HG03139 (cell line): ENCODE data around the gene GRAMD1B.

Source experiments
- ATAC-seq: cut with Tn5 transposase; IDR thresholded peaks from one replicate; pipeline ENCODE4 v1.9.1; 2021; ENCODE audit not compliant: unreplicated experiment

The GRAMD1B gene

DNA sequence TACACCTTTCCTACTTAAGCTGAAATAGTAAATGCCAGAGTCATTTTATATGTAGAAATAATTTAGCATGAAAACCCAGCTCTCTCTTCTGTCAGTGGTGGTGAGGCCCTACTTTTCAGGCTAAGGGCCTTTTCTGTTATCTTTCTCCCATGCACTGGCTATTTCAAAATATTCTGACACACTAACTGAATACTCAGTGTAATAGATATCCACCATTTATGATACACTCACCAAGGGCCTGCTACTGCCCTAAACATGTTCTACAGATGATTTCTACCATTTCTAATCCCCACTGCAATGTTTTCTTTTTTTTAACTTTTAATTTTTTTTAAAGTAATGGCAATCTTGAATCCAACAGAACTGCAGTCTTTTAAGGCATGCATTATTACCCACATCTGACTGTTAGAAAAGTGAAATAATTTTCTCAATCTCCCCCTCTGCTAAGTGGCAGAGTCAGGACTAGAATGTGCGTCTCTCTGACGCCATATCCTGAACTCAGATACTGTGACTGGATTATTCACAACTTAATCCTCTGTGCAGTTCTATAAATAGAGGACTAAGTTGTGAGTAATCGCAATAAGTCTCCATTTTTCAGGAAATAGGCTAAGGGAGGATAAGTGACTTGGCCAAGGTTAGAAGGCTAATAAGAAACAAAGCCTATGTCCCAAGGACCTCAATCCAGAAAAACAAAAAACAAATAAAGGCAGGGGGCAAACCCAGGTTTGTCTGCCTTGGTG lies 44.0 kb downstream of the GRAMD1B start:
- no peak for ATAC-seq

DNA sequence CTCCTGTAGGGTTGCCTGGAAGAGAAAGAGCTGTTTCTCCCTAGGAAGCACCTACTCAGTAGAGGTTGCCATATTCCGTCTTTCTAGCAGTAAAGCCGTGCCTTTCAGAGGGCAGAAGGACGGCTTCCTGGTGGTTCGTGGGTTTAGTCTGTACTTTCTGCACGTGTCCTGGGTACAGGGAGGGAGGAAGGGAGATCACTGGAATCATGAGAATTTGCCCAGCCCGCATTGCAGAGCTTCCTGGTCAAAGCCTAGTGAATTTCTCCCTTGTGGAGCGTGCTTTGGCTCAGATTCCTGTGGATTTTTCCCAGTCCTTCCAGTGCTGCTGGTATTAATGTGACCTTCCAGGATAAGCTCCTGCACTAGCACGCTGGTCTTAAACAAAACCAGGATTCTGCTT lies 44.9 kb downstream of the GRAMD1B start:
- no peak for ATAC-seq

DNA sequence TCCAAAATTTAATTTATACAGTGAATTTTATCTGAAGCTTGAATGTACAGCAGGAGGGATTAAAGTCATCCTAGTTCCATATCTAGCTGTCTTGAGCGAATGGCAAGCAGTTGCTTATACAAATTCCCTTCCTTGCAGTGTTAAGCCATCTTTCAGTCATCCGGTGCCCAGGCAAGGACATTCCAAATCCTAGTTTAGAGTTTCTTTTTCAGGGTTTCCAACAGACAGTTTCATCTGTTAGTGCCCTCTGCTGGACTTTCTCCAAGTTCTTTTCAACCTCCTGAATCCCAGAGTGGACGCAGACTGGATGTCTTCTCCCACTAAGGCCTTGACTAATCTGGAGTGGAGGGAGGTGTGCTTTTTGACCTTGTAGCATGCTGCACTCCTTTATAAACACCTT lies 45.4 kb downstream of the GRAMD1B start:
- ATAC-seq: no peak

DNA sequence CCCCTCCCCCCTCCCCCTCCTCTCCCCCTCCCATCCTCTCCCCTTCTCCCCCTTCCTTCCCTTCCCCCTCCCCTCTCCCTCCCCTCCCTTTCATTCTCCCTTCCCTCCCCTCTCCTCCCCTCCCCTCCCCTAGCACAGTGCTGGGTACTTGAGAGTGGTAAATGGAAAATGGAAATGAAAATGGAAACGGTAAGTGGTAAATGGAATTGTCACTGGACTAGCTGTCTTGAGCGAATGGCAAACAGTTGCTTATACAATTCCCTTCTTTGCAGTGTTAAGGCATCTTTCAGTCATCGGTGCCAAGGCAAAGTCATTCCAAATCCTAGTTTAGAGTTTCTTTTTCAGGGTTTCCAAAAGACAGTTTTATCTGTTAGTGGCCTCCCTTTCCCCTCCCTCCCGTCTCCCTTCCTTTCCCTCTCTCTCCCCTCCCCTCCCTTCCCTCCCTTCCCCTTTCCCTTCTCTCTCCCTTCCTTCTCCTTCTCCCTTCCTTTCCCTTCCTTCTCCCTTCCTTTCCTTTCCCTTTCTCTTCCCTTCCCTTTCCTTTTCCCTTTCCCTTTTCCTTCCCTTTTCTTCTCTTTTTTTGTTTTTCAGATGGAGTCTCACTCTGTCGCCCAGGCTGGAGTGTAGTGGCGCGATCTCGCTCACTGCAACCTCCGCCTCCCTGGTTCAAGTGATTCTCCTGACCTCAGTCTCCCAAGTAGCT lies 47.3 kb downstream of the GRAMD1B start:
- ATAC-seq: no peak

DNA sequence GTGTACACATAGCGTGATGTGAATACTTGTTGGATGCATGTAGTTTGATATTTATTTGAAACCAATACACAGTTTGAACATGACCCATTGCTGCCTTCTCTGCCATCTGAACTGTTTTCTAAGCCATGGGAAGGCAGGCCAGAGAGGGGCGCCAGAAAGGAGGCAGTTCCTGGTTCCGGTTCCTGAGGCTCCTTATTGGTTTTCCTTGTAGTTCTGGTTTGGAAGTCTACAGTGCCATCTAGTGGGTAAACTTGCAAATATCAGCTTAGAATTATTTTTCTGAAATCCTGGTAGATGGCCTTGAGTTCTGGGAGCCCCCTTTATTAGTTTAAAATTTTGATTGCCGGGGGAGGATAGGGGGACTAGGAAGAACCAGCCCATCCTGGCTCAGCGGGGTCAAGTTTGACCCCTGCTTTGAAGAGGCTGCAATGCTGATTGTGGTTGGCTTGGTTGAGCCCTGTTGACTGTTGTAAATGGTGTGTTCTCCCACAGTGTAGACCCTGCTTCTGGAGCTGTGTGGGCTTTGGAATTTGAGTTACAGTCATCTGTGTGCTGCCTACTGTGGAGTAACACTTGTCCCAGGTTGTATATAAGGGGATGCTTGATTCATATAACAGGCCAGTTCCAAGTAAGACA lies 48.4 kb downstream of the GRAMD1B start:
- ATAC-seq: no peak

DNA sequence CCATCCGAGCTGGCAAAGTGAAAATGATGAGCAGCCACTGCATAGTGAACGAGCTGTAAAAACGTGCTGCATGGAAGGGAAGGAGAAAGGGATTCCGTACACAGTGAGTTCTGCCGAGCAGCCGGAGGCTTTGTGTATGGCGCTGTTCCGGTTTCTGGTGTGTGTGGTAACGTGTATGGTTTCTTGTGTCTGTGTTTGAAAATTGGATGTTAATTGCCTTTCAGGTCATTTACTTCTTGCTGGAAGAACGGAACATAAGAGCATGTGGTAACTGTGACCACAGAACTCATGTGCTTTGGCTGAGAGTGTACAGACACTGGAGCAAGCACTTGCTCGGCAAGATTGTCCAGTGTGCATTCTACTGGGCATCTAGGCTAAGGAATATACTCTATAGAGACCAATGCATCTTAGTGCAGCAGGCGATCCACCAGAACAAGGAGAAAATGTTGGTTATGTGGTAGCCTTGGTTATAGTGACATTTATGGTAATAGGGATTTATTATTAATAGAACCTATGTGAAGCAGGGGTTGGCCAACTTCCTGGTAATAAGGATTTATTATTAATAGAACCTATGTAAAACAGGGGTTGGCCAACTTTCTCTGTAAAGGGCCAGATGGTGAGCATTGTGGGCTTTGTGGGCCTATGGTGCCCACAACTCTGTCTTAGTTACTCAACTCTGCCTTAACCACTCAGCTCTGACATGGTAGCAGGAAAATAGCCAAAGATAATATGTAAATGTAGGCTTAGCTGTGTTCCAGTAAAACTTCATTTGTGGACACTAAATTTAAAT lies 49.2 kb downstream of the GRAMD1B start:
- ATAC-seq: peak; percentile 71

DNA sequence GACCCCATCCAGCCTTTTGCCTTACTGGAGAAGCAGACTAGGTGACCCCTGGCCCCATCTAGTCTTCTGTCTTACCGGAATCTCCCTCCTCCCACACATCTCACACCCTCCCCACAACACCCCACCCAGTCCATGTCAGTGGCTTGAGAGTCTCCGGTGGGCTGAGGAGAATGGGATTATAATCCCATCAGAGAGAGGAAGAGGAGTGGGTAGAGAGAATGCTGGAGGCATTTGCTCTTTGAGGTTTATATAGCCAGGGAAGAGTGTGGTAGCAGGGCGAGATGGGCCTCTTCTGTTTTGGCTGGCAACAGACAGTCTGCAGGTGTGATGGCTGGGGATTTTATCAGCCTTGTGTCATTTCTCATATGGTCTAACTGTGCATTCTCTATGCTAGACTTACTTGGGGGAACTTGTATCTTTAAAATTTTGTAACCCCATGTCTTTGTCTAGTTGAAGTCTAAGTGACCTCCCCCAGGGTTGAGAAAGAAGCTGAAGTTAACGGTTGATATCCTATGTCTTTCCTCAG lies 50.3 kb downstream of the GRAMD1B start:
- ATAC-seq: no peak

DNA sequence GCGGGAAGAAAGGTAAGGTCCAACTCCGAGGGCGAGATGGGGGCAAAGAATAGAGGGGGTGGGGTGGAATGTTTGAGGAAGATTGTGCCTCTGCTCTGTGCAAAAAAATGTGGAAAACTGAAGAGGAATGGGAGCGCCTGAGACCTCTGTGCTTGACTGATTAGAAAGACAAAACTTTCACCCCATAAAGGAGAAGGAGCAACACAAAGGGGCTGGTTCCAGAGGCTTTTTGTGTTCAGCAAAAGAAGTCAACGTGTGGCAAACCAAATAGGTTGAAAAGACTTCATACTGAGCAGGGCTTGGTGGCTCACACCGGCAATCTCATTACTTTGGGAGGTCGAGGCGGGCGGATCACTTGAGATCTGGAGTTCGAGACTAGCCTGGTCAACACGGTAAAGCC lies 50.8 kb downstream of the GRAMD1B start:
- ATAC-seq: no peak

DNA sequence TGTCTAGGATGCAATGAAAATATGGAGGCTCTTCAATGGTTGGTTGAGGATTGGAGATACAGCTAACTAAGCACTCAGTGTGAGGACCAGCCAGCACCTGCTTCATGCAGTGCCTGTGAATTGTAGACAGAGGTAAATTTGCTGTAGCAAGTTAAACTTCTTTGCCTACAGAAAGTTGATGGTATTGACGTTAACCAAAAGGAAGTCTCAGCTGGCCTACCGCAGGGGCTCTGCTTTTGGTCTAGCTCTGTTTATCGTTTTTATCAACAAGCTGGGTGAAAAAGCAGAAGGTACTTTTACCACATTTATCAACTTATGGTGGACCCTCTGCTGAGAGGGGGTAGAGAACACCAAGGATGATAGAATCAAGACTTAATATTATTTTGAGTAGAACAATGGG lies 51.6 kb downstream of the GRAMD1B start:
- ATAC-seq: no peak

DNA sequence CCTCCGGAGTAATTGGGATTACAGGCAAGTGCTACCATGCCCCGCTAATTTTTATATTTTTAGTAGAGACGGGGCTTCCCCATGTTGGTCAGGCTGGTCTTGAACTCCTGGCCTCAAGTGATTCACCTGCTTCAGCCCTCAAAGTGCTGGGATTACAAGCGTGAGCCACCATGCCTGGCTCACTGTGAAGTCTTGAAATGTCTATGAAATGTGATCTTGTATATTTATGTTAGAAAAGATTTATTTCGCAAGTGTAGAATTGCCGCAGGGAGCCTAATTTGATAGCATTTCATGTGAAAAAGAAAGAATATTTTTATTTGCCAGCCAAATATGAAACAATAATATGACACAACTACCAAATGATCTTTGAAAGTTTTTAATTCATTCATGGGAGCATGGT lies 52.1 kb downstream of the GRAMD1B start:
- ATAC-seq: no peak

DNA sequence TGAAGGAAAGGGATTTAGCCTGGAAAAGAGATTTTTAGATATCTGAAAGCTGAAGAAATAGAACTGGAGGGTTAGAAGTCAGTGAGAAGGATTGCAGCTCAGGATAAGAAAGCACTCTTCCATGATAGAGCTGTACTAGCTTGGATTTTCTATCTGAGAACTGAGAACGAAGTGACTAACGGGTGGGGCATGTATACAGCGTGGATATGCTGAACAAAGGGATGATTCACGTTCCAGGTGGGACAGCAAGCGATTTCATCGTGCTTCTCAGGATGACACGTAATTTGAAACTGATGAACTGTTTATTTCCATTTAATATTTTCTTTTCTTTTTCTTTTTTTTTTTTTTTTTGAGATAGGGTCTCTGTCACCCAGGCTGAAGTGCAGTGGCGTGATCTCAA lies 53.0 kb downstream of the GRAMD1B start:
- no peak for ATAC-seq

DNA sequence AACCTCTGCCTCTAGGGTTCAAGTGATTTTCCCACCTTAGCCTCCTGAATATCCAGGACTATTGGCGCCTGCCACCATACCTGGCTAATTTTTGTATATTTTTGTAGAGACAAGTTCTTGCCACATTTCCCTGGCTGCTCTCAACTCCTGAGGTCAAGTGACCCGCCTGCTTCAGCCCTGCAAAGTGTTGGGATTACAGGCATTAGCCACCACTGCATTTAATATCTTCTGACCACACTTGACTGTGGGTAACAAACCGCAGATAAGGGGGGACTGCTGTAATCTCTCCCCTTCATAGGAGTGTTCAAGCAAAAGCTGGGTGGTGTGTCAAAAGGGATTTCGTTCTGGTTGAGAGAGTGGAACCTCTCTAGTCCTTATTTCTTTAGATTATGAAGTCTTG lies 53.4 kb downstream of the GRAMD1B start:
- no peak for ATAC-seq

DNA sequence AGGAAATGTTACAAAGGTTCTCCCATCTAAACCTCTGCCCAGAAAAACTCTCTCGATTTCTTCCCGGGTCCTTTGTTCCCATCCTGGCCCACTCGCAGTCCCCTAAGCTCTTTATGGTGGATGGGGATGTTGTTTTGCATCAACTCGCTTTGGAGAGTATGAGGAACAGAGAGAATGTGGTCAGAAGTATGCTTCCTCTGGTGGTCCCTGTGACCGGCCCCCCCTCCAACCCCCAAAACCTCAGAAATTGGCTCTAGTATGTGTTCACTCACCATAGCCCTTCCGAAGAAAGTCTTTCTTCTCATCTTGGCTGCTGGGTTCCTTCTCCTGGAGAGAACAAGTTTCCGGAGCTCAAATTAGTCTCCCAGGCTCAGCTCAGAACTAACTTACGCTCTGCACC lies 54.4 kb downstream of the GRAMD1B start:
- no peak for ATAC-seq

DNA sequence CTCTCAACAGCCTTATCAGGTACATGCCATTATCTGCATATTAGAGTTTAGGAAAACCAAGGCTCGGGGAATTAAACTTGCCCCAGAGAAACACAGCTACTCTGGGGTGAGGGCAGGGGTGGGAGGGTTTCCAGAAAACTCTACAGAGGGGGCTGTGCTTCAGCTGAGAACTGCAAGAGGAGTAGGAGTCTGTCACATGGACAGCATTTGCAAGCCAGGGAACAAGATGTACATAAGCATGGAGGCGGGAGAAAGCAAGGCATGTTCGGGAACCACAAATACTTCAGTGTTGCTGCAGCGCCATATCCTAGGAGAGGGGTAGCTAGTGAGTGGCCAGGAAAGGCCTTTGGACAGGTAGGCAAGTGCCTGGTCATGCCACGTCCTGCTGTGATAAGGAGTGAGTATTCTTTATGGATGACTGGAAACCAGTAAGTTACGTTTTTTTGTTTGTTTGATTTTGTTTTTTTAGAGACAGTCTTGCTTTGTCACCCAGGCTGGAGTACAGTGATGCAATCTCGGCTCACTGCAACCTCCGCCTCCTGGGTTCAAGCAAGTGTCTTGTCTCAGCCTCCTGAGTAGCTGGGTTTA lies 57.2 kb downstream of the GRAMD1B start:
- ATAC-seq: no peak

DNA sequence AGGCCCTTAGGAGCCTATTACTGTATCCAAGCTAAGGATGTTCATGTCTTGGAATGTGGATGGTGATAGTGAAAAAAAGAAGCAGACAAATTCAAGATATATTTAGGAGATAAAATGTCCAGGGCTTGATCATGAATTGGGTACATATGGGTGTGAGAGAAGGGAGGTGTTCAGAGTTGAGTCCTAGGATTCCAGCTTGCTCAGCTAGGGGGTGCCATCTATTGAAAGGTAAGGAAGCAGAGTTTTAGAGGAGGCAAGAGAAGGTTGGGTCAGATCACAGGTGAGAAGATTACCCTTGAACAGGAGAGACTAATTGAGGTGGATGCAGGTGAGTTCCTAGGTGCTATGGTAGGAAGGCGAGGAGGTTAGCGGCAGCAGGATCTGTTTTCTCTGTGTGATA lies 60.5 kb downstream of the GRAMD1B start:
- ATAC-seq: no peak

DNA sequence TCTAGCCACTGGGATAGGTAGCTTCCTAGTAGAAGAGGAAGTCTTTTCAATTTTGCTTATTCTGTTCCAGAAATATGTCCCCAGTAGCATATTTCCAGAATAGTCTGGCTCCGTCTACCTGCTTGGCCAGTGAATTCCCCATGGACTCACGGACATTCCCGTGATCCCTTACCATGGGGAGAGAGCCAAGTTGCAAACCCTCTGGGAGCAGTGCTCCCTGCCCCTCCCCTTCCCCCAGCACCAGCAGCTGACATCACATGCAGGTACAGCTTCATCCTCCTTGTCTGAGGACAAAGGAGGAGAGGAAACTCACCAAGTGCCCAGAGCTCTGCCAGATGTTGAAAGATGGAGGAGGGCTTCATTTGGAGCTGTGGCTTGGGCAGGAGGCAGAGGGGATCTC lies 61.2 kb downstream of the GRAMD1B start:
- ATAC-seq: no peak

DNA sequence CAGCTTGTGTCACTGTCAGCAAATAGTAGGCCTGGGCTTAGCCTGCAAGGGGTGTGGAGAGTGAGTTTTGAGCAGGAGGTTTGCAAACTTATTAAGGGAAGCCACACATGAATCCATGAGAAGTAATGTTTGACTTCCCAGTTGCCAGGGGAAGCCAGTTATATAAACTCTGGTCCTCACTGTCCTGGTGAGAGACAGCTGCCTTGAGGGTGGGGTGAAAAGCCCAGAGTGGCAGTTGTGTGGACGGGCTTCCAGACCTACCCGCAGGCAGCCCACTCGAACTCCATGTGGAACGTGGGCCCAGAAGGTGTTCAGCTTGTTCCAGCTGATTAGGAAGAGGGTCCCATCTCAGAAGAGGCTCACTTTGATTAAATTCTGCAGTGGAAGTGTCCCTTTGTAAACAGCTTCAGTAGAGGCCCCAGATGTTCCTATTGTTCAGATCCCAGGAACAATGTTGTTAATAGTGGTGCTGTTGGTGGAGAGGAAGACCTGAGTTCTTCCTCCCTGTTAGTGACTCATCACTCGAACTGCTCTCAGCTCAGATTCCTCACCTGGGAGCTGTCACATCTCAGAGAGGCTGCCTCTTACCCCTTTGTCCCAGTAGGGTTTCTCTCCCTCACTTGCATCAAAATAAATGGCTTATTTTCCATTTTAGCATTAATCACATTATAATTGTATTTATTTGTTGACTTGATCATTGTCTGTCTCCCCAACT lies 63.4 kb downstream of the GRAMD1B start:
- no peak for ATAC-seq

DNA sequence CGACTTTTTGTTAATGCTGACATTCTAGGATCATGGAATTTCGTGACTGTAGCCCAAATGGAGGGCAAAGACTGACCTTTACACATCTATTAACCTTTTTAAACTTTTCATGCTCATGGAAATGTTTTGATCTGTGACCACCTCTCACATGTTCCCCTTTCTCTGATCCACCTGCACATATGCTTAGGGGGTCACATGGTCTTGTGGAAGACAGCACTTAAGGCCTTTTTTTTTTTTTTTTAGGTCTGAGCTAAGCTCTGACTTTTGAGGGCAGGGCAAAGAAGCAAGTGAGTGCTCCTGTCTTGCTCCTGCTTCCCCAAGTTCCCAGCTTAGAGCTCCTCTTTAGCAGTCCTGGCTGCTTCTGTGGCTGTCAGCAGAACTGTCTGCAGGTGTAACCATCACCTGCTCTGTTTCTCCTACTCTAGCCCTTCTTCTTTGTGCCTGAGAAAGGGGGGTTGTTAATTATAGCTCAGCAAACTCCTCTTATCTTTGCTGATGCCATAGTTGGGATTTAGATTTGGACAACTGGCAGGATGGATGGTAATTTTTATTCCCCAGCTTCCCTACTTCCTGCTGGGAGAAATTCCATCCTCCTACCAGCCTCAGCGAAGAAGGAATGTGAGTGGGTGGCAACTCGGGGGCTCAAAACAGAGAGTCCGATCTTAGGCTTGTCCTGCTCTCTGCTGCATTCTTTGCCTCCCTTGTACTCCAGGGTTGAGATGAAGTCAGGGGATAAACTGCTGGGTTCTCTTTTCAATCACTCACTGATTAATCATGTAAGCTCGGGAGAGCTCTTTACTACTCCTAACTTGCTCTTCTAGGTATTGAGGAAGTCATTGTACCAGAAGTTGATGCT lies 64.4 kb downstream of the GRAMD1B start:
- ATAC-seq: no peak

DNA sequence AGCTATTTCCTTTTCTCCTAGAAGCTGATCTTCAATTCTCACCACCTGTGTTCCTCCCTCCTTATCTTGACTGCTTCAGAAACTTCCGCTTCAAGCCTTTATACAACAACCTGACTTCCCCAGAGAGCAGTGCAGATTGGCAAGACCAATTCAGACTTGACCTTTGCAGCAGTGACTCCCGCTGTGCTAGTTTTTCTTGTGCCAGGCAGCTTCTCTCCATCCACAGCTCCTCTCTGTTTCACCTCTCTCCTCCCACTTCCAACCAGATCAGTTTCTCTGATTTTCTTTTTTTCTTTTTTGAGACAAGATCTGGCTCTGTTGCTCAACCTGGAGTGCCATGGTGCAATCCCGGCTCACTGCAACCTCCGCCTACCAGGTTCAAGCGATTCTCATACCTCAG lies 74.3 kb downstream of the GRAMD1B start:
- ATAC-seq: no peak
